ENCODE results near the gene NMT1.
A peak's percentile ranks its signal among the peaks of the same experiment; 100 is the strongest.

NMT1 gene

DNA sequence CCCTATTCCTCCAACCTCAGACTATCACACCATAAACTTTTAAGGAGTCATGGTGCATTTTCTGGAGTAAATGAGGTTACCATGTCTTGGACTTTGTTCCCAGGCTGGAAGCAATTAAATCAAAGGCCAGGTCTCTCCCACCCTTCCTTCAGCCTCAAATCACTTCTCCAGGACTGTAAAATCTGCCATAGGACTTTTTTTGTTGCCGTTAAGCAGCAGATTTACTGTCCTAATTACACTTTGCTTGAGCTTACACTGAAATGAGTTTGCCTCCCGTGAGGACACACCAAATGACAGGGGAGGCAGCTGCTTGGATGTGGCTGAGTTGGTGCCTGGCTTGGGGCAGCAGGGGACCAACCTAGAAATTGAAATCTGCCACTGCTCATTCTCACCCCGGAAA is 24.4 kb upstream of the NMT1 start:
- DNase-seq (ENCODE audit: insufficient read length, low spot score) (no peak), FAIRE-seq (no peak)
- TF ChIP-seq, protein P1, sequence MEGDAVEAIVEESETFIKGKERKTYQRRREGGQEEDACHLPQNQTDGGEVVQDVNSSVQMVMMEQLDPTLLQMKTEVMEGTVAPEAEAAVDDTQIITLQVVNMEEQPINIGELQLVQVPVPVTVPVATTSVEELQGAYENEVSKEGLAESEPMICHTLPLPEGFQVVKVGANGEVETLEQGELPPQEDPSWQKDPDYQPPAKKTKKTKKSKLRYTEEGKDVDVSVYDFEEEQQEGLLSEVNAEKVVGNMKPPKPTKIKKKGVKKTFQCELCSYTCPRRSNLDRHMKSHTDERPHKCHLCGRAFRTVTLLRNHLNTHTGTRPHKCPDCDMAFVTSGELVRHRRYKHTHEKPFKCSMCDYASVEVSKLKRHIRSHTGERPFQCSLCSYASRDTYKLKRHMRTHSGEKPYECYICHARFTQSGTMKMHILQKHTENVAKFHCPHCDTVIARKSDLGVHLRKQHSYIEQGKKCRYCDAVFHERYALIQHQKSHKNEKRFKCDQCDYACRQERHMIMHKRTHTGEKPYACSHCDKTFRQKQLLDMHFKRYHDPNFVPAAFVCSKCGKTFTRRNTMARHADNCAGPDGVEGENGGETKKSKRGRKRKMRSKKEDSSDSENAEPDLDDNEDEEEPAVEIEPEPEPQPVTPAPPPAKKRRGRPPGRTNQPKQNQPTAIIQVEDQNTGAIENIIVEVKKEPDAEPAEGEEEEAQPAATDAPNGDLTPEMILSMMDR (IDR thresholded peaks at IDR 0.05; ENCODE audit: insufficient read depth, missing control alignments): no peak

DNA sequence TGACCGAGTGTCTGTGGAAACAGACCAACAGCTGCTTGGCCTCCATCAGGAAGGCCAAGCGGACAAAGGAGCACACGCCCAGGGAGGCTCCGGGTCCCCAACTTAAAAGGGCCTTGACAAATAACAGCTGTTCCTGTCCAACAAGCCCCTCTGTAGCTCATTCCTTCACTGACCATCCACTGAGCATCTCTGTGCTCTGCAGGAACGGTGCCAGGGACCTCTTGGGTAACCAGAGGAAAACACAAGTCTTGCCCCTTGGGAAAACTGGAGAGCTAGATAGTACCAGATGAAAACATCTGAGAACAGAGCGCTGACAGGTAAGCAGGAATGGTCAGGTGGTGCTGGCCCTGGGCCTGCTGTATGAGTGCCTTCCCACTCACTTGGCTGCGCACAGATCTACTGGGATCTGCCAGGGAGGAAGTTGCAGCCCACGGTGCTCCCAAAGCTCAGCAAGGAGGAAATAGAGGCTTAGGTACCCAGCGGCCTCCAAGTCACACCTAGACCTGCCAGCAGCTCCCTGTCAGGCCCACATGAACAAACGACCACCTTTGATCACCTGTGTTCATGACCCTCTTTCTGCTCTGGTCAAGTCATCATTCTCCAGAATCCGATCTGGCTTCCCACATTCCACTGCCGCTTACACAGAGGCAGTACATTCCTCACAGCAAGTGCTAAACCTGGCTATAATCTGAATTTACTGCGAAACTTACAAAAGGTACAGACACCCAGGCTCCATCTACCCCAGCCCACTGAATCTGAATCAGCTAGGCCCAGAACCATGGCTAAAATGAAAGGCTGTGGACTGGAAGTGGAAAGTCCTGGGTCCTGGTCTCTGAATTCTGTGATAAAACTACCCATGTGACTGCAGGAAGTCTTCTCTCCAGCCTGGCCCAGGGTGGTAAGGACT is 22.1 kb upstream of the NMT1 start:
- FAIRE-seq (no peak), DNase-seq (ENCODE audit: insufficient read length, low spot score) (no peak)
- TF ChIP-seq, protein P1 (IDR thresholded peaks at IDR 0.05; ENCODE audit: insufficient read depth, missing control alignments): no peak

GRCh38 chr17:45040459-45040858 is 20.7 kb upstream of the NMT1 start:
- TF ChIP-seq, protein P1 (IDR thresholded peaks at IDR 0.05; ENCODE audit: insufficient read depth, missing control alignments): no peak
- no peak for DNase-seq (ENCODE audit: insufficient read length, low spot score)
- no peak for FAIRE-seq

- TF ChIP-seq, protein P1 (IDR thresholded peaks at IDR 0.05; ENCODE audit: insufficient read depth, missing control alignments): no peak
- DNase-seq (ENCODE audit: insufficient read length, low spot score) (peak; percentile 13), FAIRE-seq (no peak)
Observed at GRCh38 chr17:45042346-45043120, 18.6 kb upstream of the NMT1 start.

DNA sequence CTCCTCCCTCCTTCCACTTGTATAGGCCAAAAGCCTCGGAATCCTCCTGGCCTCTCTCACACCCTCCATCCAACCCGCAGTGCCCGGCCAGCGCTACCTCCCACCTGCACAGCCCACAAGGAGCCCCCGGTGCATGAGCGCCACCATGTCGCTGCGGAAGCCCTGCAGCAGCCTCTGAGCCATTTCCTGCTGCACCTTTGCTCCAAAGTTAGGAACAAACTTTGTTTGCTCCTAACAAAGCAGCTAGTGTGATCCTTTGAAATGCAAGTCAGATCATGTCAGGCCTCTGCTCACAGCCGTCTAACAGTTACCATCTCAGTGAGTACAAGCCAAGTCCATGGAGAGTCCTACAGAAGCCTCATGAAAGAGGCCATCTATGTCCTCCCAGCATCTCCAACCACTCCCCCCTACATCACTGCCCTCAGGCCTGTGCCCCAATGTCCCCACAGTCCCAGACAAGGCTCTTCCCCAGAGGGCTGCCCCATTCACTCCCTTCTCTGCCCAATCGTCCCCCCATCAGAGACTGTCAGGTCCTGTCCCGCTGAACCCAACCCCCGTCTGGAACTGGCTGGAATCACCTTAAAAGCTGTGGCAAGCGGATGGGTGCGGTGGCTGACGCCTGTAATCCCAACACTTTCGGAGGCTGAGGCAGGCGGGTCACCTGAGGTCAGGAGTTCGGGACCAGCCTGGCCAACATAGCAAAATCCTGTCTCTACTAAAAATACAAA is 17.1 kb upstream of the NMT1 start:
- TF ChIP-seq, protein P1 (IDR thresholded peaks at IDR 0.05; ENCODE audit: insufficient read depth, missing control alignments): no peak
- FAIRE-seq: no peak
- DNase-seq (ENCODE audit: insufficient read length, low spot score): no peak

DNA sequence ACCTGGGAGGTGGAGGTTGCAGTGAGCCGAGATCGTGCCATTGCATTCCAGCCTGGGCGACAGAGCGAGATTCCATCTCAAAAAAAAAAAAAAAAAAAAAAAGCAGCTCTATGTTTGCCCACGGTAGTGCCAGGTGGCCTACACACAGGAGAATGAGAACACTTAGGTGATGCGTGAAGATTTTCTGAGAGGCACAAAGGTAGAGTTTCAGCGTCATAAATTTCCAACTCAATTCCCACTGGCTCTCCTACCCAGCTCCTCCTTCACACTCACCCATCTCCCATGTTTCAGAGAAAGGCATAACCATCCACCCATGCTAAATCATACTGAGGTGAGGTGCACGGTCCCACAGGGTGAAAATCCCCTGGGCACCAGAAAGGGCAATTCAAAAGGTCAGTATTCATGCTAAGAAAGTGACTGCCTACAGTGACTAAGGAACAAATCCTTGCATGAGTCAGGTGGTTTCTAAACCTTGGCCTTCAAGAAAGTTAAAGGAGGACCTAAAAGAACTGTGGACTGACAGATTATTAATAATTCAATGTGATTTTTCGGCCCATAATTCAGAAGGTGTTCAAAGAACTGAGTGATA is 14.5 kb upstream of the NMT1 start:
- FAIRE-seq: no peak

More for the DNA sequence above, 14.5 kb upstream of the NMT1 start:
- DNase-seq (ENCODE audit: insufficient read length, low spot score): no peak
- TF ChIP-seq, protein P1 (IDR thresholded peaks at IDR 0.05; ENCODE audit: insufficient read depth, missing control alignments): no peak
